Measurements from ENCODE around the gene PEAK1. TPM values are rescaled to one million over a fixed set of nuclear protein-coding genes. Genes with fewer than 3 reads are reported as not detected.

Gene PEAK1
- total and polyA plus RNA-seq, 10 of the 15 experiments (the other 5 are each of a cell fraction or from before 2014, with no cell fraction given), result 0.62 to 24.2 (median 11.2) TPM

GRCh38 chr15:77457905-77458265, 38.0 kb upstream of the PEAK1 start:
- intact Hi-C loops (cut with micrococcal nuclease; ENCODE audit: unreplicated experiment), result no loop called here
- Histone ChIP-seq H3K4me3 (no peak overlapping the region), H3K79me2 (ENCODE audit: control insufficient read depth, insufficient read depth, low read length) (no peaks in the 10 kb centered on the region; the same call in 1 of the 2 replicates), H3K9ac (ENCODE audit: control insufficient read depth, insufficient read depth, low read length) (no peak overlapping the region), H3K9me3 (replicated peaks; ENCODE audit: control insufficient read depth, insufficient read depth, low read length) (no peaks in the 10 kb centered on the region), H4K20me1 (ENCODE audit: control insufficient read depth, insufficient read depth) (no peaks in the 10 kb centered on the region), H3K4me2 (ENCODE audit: control insufficient read depth, insufficient read depth) (no peak overlapping the region), H3K36me3 (ENCODE audit: control insufficient read depth in 2 of 2, insufficient read depth in 2 of 2, low read length in 1 of 2) (peaks cover 1 to 9% of the 10 kb centered on the region in 2 experiments; a peak in 3 of 4 replicates), H2AFZ (ENCODE audit: control insufficient read depth, low read depth, low read length) (no peak overlapping the region), H3K27ac (ENCODE audit: control insufficient read depth, insufficient read depth) (no peak overlapping the region), H3K27me3 (replicated peaks in 1 of 2; ENCODE audit: control insufficient read depth in 2 of 2, insufficient read depth in 2 of 2, low read length in 1 of 2) (no peaks in the 10 kb centered on the region), H3K4me1 (ENCODE audit: control insufficient read depth, insufficient read depth, low read length) (peaks cover 10% of the 10 kb centered on the region)
- FAIRE-seq, result no peak
- ChIA-PET CTCF (interaction anchor here (0.9 to 1.4 kb wide), 3 partner anchors 13 to 271 kb away, joined by 3 read pairs; no protein-coding TSS in a partner anchor), POLR2A (no interaction called here), RAD21 (ENCODE audit: unreplicated experiment) (interaction anchor here (1.0 to 1.4 kb wide), 2 partner anchors 37 to 85 kb away, joined by 3 to 4 read pairs; no protein-coding TSS in a partner anchor), SMC1A (ENCODE audit: uncharacterized antibody, unreplicated experiment) (interaction anchor here (0.9 to 1.8 kb wide), 5 partner anchors 12 to 271 kb away, joined by 3 to 9 read pairs (median 4); no protein-coding TSS in a partner anchor)
- in situ Hi-C loops (cut with MboI), result no loop called here
- TF ChIP-seq ZNF687 (IDR thresholded peaks at IDR 0.05) (no peak), BCL11A (IDR thresholded peaks at IDR 0.05; ENCODE audit: low read depth, low read length) (no peak), TCF3 (IDR thresholded peaks at IDR 0.05; ENCODE audit: borderline replicate concordance, insufficient read depth, low read depth, low read length) (no peak), NR2C2 (IDR thresholded peaks at IDR 0.05; ENCODE audit: borderline replicate concordance, control insufficient read depth, insufficient read length, low read depth) (no peak), CHD2 (IDR thresholded peaks at IDR 0.05; ENCODE audit: borderline replicate concordance, low read depth, low read length) (no peak), FOS (IDR thresholded peaks at IDR 0.05; ENCODE audit: borderline replicate concordance, extremely low read depth, insufficient read length) (no peak), STAT1 (conservative IDR thresholded peaks at IDR 0.05) (no peak), BCL3 (IDR thresholded peaks at IDR 0.05; ENCODE audit: borderline replicate concordance, insufficient read depth, low read depth, low read length, poor library complexity, severe bottlenecking) (no peak)
- TF ChIP-seq, protein P1, sequence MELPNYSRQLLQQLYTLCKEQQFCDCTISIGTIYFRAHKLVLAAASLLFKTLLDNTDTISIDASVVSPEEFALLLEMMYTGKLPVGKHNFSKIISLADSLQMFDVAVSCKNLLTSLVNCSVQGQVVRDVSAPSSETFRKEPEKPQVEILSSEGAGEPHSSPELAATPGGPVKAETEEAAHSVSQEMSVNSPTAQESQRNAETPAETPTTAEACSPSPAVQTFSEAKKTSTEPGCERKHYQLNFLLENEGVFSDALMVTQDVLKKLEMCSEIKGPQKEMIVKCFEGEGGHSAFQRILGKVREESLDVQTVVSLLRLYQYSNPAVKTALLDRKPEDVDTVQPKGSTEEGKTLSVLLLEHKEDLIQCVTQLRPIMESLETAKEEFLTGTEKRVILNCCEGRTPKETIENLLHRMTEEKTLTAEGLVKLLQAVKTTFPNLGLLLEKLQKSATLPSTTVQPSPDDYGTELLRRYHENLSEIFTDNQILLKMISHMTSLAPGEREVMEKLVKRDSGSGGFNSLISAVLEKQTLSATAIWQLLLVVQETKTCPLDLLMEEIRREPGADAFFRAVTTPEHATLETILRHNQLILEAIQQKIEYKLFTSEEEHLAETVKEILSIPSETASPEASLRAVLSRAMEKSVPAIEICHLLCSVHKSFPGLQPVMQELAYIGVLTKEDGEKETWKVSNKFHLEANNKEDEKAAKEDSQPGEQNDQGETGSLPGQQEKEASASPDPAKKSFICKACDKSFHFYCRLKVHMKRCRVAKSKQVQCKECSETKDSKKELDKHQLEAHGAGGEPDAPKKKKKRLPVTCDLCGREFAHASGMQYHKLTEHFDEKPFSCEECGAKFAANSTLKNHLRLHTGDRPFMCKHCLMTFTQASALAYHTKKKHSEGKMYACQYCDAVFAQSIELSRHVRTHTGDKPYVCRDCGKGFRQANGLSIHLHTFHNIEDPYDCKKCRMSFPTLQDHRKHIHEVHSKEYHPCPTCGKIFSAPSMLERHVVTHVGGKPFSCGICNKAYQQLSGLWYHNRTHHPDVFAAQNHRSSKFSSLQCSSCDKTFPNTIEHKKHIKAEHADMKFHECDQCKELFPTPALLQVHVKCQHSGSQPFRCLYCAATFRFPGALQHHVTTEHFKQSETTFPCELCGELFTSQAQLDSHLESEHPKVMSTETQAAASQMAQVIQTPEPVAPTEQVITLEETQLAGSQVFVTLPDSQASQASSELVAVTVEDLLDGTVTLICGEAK (IDR thresholded peaks at IDR 0.05; ENCODE audit: borderline replicate concordance), result no peak
- no peak for DNase-seq (ENCODE audit: low read depth, low spot score)
- no TSS peak for BruUV-seq (replicated peaks)
- no peak for ATAC-seq

Data from GM12878 (cell line).